Epithelial cell of alveolus of lung (primary cell): ENCODE data around the gene CAMSAP2. TPM values are rescaled to one million over a fixed set of nuclear protein-coding genes. Genes with fewer than 3 reads are reported as not detected.

ENCODE experiments used
- total RNA-seq: library from RNA; depleted of rRNA; stranded (reverse); fragments of >200 nt; gene quantifications from 2 replicates; pipeline ENCODE4 v1.2.1, GENCODE V29; 2015

Gene CAMSAP2
- 16.0 and 26.5 TPM in 2 replicates for total RNA-seq

GRCh38 chr1:200738327-200738948 lies at the start of gene CAMSAP2:
Gene CAMSAP2, plus strand, starts transcription at chr1:200738893. Its CDS starts 935 bp downstream, at chr1:200739828.

GRCh38 chr1:200872446-200873115 lies 133.9 kb downstream of the CAMSAP2 start, which contains the start of gene GPR25:
Gene GPR25, plus strand, starts transcription at chr1:200872981. Its CDS starts 57 bp downstream, at chr1:200873038.

GRCh38 chr1:200894712-200895442 lies 156.2 kb downstream of the CAMSAP2 start, which contains the start of gene INAVA:
Gene INAVA, plus strand, starts transcription at chr1:200894900. Its CDS starts 3,501 bp downstream, at chr1:200898401.

Other genes with a start within 250 kb of the CAMSAP2 start
- 3.6 and 6.7 TPM in 2 replicates for gene KIF14, start 118.1 kb upstream of the CAMSAP2 start, total RNA-seq
- gene DDX59, start 69.0 kb upstream of the CAMSAP2 start, total RNA-seq, result 8.7 and 13.1 TPM in 2 replicates
- 0.48 TPM in 1 of 2 replicates, not detected in the other for gene GPR25, start 134.1 kb downstream of the CAMSAP2 start, total RNA-seq
- gene INAVA, start 156.0 kb downstream of the CAMSAP2 start, total RNA-seq, result 3.0 and 5.7 TPM in 2 replicates